ENCODE data around the gene DEPDC1B. TPM values are rescaled to one million over a fixed set of nuclear protein-coding genes. Genes with fewer than 3 reads are reported as not detected.

Gene DEPDC1B
- total RNA-seq, 4 donors from 2014 or later: 8.2 TPM; not detected in 3

GRCh38 chr5:60703944-60704343 is 4.0 kb upstream of the DEPDC1B start:
- no peak for DNase-seq
- no peak overlapping the region for H3K27ac ChIP-seq
- H3K36me3 ChIP-seq: no peaks in the 10 kb centered on the region
- TF ChIP-seq CTCF (IDR thresholded peaks at IDR 0.05) (no peak), POLR2A (IDR thresholded peaks at IDR 0.05) (no peak)
- no peaks in the 10 kb centered on the region for H3K9me3 ChIP-seq
- intact Hi-C loops (cut with DNase I; ENCODE audit: low total_unique reads): no loop called here
- H3K27me3 ChIP-seq: no peaks in the 10 kb centered on the region
- no peak overlapping the region for H3K4me3 ChIP-seq
- H3K4me1 ChIP-seq: no peaks in the 10 kb centered on the region

- DNase-seq: no peak
- intact Hi-C loops (cut with DNase I; ENCODE audit: low total_unique reads): no loop called here
- H3K27ac ChIP-seq: no peak overlapping the region
- H3K4me1 ChIP-seq: no peaks in the 10 kb centered on the region
- no peak for TF ChIP-seq CTCF (IDR thresholded peaks at IDR 0.05)
- TF ChIP-seq POLR2A (IDR thresholded peaks at IDR 0.05): no peak
- H3K27me3 ChIP-seq: no peaks in the 10 kb centered on the region
- no peaks in the 10 kb centered on the region for H3K9me3 ChIP-seq
- no peaks in the 10 kb centered on the region for H3K36me3 ChIP-seq
- no peak overlapping the region for H3K4me3 ChIP-seq
Measured at GRCh38 chr5:60701321-60701968, 1.5 kb upstream of the DEPDC1B start.

GRCh38 chr5:60700416-60700757 is 421 bp upstream of the DEPDC1B start:
- TF ChIP-seq CTCF (IDR thresholded peaks at IDR 0.05): no peak
- TF ChIP-seq POLR2A (IDR thresholded peaks at IDR 0.05): no peak
- peak overlapping the region; percentile 71 to 75 for H3K27ac ChIP-seq
- no peaks in the 10 kb centered on the region for H3K4me1 ChIP-seq
- H3K9me3 ChIP-seq: no peaks in the 10 kb centered on the region
- intact Hi-C loops (cut with DNase I; ENCODE audit: low total_unique reads): no loop called here
- H3K27me3 ChIP-seq: no peaks in the 10 kb centered on the region
- DNase-seq: peak in 1 of 2 donors; percentile 13
- H3K4me3 ChIP-seq: peak overlapping the region; percentile 59 to 74
- H3K36me3 ChIP-seq: no peaks in the 10 kb centered on the region

GRCh38 chr5:60699288-60699608 is 718 bp downstream of the DEPDC1B start:
- no peaks in the 10 kb centered on the region for H3K27me3 ChIP-seq
- H3K4me3 ChIP-seq: peak overlapping the region; percentile 59 to 74
- intact Hi-C loops (cut with DNase I; ENCODE audit: low total_unique reads): no loop called here
- H3K27ac ChIP-seq: peak overlapping the region; percentile 71 to 75
- no peak for DNase-seq
- no peaks in the 10 kb centered on the region for H3K9me3 ChIP-seq
- no peak for TF ChIP-seq CTCF (IDR thresholded peaks at IDR 0.05)
- TF ChIP-seq POLR2A (IDR thresholded peaks at IDR 0.05): no peak
- no peaks in the 10 kb centered on the region for H3K36me3 ChIP-seq
- H3K4me1 ChIP-seq: no peaks in the 10 kb centered on the region

- no peaks in the 10 kb centered on the region for H3K4me1 ChIP-seq
- intact Hi-C loops (cut with DNase I; ENCODE audit: low total_unique reads): no loop called here
- no peak overlapping the region for H3K27ac ChIP-seq
- no peak for TF ChIP-seq POLR2A (IDR thresholded peaks at IDR 0.05)
- no peak overlapping the region for H3K4me3 ChIP-seq
- DNase-seq: no peak
- no peaks in the 10 kb centered on the region for H3K36me3 ChIP-seq
- H3K27me3 ChIP-seq: no peaks in the 10 kb centered on the region
- no peaks in the 10 kb centered on the region for H3K9me3 ChIP-seq
Measured at GRCh38 chr5:60698336-60698735, 1.6 kb downstream of the DEPDC1B start.

GRCh38 chr5:60690326-60690725 is 9.6 kb downstream of the DEPDC1B start:
- no peak overlapping the region for H3K4me3 ChIP-seq
- TF ChIP-seq CTCF (IDR thresholded peaks at IDR 0.05) (no peak), POLR2A (IDR thresholded peaks at IDR 0.05) (no peak)
- H3K27me3 ChIP-seq: no peaks in the 10 kb centered on the region
- DNase-seq: no peak
- H3K27ac ChIP-seq: no peak overlapping the region
- intact Hi-C loops (cut with DNase I; ENCODE audit: low total_unique reads): no loop called here
- no peaks in the 10 kb centered on the region for H3K36me3 ChIP-seq
- no peaks in the 10 kb centered on the region for H3K4me1 ChIP-seq
- no peaks in the 10 kb centered on the region for H3K9me3 ChIP-seq

All from uterus (tissue), 4 donors.